Osteocyte (in vitro differentiated cells): ENCODE measurements around the gene MYRF. TPM values are rescaled to one million over a fixed set of nuclear protein-coding genes. Genes with fewer than 3 reads are reported as not detected.

Experiments
- DNase-seq: peaks from one replicate; pipeline ENCODE4 v3.0.0; 2021; ENCODE audit warnings: mixed read lengths; ENCODE audit not compliant: unreplicated experiment; ENCODE audit errors: extremely low spot score
- H3K27ac Mint-ChIP-seq: one replicate; pipeline ENCODE4 v1.8.0; 2021; ENCODE audit warnings: mild to moderate bottlenecking, mixed read lengths; ENCODE audit not compliant: unreplicated experiment
- H3K27me3 Mint-ChIP-seq: one replicate; pipeline ENCODE4 v1.8.0; 2021; ENCODE audit warnings: mixed read lengths; ENCODE audit not compliant: unreplicated experiment
- H3K36me3 Mint-ChIP-seq: one replicate; pipeline ENCODE4 v1.8.0; 2021; ENCODE audit warnings: mixed read lengths; ENCODE audit not compliant: unreplicated experiment
- H3K4me1 Mint-ChIP-seq: one replicate; pipeline ENCODE4 v1.8.0; 2021; ENCODE audit warnings: mixed read lengths; ENCODE audit not compliant: unreplicated experiment
- H3K4me3 Mint-ChIP-seq: one replicate; pipeline ENCODE4 v1.8.0; 2021; ENCODE audit warnings: mild to moderate bottlenecking, moderate library complexity, mixed read lengths; ENCODE audit not compliant: unreplicated experiment
- H3K9me3 Mint-ChIP-seq: one replicate; pipeline ENCODE4 v1.8.0; 2021; ENCODE audit warnings: mixed read lengths; ENCODE audit not compliant: unreplicated experiment
- total RNA-seq: library from RNA; stranded (reverse); gene quantifications from 2 replicates; pipeline ENCODE4 v1.2.1, GENCODE V29; 2021
- TF ChIP-seq, protein P1 (sequence below): fragments of 200-600 bp; sonication (generic); IDR thresholded peaks from 2 replicates; pipeline ENCODE4 v1.5.0; 2021; ENCODE audit warnings: antibody characterized with exemption, mild to moderate bottlenecking, moderate library complexity

MYRF gene
- total RNA-seq, 1 donor from 2014 or later: 0.43 TPM

DNA sequence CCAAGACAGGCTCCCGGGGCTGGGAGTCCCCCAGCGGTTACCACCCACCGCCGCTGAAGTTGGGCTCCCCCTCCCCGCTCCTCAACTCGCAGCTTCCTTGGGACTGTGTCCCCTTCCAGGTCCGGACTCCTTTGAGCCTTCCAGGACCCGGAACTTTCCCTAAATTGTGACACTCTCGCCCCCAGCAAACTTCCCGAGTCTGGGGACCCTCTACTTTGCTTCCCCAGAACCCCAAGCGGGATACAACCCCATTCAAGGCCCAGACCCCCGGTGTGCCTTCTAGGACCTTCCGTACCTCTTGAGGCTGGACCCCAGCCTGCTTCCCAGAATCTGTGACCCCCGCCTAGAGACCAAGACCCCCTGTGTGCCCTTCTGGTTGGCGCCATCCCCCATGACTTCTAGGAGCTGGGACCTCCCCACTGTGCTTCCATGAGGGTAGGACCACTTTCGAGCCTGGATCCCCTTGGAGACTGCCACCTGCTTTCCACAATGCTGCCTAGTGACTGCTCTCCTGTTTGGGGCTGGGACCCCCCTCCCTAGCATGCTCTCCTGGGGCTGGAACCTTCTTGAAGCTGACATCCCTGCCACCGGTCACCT lies 587 bp downstream of the MYRF start:
- no peak overlapping the region for H3K27ac Mint-ChIP-seq
- no peaks in the 10 kb centered on the region for H3K9me3 Mint-ChIP-seq
- no peak for DNase-seq
- TF ChIP-seq, protein P1, sequence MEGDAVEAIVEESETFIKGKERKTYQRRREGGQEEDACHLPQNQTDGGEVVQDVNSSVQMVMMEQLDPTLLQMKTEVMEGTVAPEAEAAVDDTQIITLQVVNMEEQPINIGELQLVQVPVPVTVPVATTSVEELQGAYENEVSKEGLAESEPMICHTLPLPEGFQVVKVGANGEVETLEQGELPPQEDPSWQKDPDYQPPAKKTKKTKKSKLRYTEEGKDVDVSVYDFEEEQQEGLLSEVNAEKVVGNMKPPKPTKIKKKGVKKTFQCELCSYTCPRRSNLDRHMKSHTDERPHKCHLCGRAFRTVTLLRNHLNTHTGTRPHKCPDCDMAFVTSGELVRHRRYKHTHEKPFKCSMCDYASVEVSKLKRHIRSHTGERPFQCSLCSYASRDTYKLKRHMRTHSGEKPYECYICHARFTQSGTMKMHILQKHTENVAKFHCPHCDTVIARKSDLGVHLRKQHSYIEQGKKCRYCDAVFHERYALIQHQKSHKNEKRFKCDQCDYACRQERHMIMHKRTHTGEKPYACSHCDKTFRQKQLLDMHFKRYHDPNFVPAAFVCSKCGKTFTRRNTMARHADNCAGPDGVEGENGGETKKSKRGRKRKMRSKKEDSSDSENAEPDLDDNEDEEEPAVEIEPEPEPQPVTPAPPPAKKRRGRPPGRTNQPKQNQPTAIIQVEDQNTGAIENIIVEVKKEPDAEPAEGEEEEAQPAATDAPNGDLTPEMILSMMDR: no peak
- no peaks in the 10 kb centered on the region for H3K36me3 Mint-ChIP-seq
- H3K4me3 Mint-ChIP-seq: peak overlapping the region; percentile 66
- H3K4me1 Mint-ChIP-seq: peaks cover 23% of the 10 kb centered on the region
- no peaks in the 10 kb centered on the region for H3K27me3 Mint-ChIP-seq

DNA sequence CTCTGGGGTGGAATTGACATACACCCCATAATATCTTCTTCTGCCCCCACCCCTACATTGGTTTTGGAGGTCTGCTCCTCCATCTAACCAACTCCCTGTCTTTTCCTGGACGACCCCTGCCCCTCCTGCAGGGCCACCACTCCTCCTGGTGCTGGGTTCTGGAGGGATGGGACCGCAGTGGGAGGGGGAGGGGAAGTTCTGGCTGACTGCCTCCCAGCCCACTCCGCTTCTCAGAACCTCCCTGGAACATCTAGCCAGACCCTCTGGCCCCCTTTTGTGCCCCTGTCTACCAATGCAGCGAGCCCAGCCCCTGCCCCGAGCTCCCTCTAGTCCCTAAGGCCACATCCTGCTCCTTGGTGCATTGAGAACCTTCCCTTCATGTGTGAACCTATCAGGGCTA lies 1.2 kb downstream of the MYRF start:
- TF ChIP-seq, protein P1: no peak
- no peak for DNase-seq
- Mint-ChIP-seq H3K4me3 (peak overlapping the region; percentile 66), H3K27me3 (no peaks in the 10 kb centered on the region), H3K36me3 (no peaks in the 10 kb centered on the region), H3K27ac (no peak overlapping the region), H3K9me3 (no peaks in the 10 kb centered on the region), H3K4me1 (peaks cover 23% of the 10 kb centered on the region)

DNA sequence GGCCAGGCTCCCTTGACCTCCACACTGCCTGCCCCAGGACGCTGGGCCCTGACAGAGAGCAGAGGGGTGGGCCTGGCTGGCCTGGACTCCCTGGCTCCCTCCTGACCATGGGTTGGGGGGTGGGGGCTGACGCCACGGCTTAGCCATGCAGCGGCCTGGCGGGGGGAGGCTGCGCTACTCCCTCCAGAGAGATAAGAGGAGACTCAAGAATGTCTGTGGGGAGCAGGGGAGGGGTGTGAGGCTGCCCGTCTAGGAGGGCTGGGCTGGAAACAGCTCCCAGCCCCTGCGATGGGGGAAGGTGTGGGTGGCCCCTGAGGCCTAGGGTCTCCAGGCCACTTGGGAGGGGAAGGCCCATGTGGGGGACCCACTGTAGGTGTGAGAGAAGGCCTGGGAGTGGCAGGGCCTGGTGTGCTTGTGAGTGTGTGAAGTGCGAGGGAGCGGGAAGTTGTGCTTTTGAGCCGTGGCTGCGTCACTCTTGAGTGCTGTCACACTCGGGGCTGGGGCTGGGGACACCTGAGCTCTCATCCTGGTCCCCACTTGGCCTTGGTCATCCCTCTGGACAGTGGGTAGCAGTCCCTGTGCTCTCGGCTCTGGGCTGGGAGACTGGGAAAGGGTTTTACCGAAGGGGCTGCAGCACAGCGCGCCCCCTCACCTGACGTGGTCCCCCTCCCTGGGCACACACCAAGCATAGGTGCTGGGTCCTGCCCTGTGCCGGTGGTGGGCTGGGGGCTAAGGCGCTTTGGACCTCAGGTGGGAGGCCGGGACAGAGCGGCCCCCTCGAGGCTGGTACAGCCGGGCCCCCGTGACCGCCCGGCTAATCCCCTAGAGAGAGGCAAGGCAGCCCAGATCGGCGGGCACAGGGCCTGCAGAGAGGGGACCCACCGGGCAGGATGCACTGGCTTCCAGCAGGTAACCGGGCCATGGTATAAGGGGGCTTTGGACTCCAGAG lies 2.4 kb downstream of the MYRF start:
- no peaks in the 10 kb centered on the region for H3K9me3 Mint-ChIP-seq
- no peaks in the 10 kb centered on the region for H3K27me3 Mint-ChIP-seq
- no peak overlapping the region for H3K27ac Mint-ChIP-seq
- peaks cover 18% of the 10 kb centered on the region for H3K4me1 Mint-ChIP-seq
- TF ChIP-seq, protein P1: no peak
- DNase-seq: no peak
- H3K4me3 Mint-ChIP-seq: no peak overlapping the region
- H3K36me3 Mint-ChIP-seq: no peaks in the 10 kb centered on the region

DNA sequence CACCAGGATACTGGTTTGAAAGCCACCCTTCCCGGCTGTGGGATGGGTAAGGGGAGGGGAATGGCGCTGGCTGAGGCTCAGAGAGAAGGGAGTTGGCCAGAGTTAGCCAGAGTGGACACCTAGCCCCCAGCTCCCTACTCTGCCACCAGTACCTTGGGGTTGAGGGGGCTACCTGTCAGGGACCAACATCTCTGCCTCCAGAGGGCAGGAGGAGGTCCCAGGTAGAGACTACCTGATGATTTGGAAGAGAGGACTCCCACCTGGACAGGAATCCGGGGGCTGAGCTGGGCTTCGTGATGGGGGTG lies 3.7 kb downstream of the MYRF start:
- Mint-ChIP-seq H3K9me3 (no peaks in the 10 kb centered on the region), H3K4me3 (no peak overlapping the region), H3K4me1 (peaks cover 18% of the 10 kb centered on the region), H3K36me3 (no peaks in the 10 kb centered on the region), H3K27ac (no peak overlapping the region), H3K27me3 (no peaks in the 10 kb centered on the region)
- TF ChIP-seq, protein P1: no peak
- DNase-seq: no peak

DNA sequence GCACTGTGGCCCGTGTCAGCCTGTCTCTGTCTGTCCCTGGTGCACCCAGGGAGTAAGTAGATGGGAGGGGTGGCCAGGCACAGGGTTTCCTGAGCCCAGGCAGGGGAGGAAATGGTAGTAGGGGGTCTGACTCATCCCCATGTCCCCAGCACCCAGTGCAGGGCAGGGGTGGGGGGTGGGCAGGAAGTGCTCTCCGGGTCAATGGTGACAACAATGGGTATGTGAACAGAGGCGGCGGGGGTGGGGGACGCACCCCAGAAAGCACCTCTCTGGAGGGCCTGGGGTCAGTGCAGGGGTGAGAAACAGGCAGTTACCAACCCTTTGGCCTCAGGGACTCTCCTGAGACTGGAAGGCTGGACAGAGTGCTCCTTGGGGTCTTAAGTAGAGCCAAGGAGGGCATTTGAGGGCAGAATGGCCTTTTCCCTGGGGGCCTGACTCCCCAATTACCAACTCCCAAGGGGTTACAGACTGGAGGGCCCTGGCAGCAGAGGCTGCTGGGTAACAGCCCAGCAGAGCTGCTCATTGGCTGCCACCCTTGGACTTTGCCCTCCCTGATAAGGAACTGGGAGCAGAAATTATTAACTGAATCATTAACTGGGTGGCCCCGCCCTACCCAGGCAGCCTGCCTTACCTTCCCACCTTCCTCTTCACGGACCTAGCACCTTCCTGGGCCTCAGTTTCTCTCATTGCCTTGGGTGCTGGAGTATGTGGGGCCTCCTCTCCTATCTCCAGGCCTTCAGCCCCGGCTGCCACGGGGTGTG lies 4.2 kb downstream of the MYRF start:
- Mint-ChIP-seq H3K36me3 (no peaks in the 10 kb centered on the region), H3K27ac (no peak overlapping the region), H3K27me3 (no peaks in the 10 kb centered on the region), H3K9me3 (no peaks in the 10 kb centered on the region), H3K4me3 (no peak overlapping the region), H3K4me1 (peaks cover 19% of the 10 kb centered on the region)
- no peak for DNase-seq
- TF ChIP-seq, protein P1: no peak
